GM18909 (cell line): ENCODE measurements around the gene NGDN.
A peak's percentile ranks its signal among the peaks of the same experiment; 100 is the strongest.

ENCODE experiments used
- ATAC-seq: cut with Tn5 transposase; IDR thresholded peaks from one replicate; pipeline ENCODE4 v1.9.1; 2021; ENCODE audit warnings: mild to moderate bottlenecking; ENCODE audit not compliant: unreplicated experiment, poor library complexity

The NGDN gene

DNA sequence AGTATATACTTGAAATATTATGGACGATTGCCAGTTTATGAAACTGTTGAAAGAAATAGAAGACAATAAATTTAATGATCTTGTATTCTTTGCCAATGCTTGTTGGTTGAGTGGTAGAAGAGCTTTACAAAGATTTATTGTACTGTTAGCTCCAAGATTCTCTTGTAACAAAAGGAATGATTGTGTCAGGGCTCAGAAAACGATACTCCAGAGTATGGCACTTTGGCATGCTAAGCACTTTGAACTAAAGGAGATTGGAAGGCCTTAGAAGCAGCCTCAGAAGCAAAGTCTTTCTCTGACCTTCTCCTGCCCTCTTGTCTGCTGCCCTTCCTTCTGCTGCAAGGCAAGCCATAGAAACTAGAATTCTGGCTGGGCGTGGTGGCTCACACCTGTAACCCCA lies 4.2 kb upstream of the NGDN start:
- ATAC-seq: no peak

DNA sequence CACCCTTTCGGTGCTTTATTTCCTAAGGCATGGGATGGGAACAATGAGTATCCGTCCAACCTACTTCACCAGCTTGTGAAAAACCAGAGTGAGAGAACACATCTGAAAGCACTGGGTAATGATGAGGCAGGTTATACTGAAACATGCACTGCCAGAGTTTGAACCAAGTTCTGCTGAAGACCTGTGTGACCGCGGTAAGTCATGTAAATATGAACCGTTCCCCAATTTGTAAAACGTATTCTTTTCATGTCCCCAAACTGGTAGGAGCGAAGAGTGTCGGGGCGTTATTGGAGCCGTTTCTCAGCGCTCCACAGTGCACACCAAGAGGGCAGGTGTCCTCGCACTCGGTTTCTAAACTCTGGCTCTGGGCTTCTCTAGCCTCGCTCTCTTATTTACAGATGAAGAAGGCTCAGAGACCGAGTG lies 788 bp upstream of the NGDN start:
- no peak for ATAC-seq

DNA sequence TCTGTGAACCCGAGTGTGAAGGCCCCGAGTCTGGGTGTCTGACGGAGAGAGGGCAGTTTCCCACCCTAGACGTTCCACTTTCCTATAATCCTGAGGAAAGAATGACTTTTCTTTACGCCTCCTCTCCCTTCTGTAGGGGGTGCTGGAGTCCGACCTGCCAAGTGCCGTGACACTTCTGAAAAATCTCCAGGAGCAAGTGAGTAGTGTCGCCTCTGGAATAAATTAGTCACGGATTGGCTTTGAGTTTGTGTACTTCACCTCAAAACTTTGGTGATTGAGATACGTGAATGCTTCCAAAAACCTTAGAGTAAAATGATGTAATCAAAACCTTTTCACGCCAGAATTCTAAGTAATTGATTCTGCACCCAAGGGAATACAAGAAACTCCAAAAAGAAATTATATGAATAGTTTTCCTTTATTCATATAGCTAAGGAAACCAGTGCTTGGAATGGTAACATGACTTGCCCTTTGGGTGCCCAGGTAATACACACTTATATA lies 452 bp downstream of the NGDN start:
- ATAC-seq: peak; percentile 12

DNA sequence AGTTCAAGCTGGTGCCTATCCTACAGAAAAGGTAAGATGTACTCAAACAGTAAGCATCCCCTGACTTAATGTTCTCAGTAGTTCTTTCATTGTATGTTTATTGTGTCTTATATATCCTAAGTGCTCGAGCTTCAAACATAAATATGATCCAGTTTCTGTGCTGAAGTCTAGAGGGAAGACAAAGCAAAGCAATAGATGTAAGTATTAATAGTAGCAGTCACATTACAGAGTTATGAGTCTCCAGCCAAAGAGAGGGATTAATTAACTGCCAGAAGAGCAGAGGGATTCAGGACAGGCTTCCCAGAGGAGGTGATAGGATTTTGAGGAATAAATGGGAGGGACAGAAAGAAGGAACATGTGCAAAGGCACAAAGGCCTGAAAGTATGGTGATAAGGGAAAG lies 1.4 kb downstream of the NGDN start:
- no peak for ATAC-seq

DNA sequence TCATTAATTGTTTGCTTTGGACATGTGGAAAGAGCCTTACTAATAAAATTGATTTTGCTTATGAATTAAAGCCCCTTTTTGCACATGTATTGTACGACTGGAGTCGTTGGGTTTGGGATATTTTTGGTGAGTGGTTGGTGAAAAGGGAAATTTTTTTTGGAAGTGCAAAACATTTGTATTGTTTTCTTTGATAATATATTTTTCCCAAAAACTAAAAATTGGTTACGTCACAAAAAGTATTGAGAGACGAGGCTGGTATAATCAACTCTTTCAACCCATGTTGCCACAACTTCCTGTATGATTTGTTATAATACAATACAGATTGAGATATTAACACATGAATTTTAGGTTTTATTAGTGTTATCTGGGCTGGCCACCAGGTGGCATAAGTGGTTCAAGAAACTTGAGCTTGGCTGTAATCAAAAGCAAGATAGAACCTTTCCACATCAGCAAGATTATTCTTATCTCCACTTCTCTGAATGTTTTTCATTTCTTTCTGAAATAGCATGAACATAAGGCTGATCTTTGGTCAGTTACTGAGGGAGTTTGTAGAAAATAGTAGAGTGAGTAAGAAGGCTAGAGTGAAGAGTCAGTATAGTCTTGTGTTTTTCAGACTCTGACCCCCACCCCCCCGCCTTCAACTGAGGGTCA lies 8.7 kb downstream of the NGDN start:
- no peak for ATAC-seq

DNA sequence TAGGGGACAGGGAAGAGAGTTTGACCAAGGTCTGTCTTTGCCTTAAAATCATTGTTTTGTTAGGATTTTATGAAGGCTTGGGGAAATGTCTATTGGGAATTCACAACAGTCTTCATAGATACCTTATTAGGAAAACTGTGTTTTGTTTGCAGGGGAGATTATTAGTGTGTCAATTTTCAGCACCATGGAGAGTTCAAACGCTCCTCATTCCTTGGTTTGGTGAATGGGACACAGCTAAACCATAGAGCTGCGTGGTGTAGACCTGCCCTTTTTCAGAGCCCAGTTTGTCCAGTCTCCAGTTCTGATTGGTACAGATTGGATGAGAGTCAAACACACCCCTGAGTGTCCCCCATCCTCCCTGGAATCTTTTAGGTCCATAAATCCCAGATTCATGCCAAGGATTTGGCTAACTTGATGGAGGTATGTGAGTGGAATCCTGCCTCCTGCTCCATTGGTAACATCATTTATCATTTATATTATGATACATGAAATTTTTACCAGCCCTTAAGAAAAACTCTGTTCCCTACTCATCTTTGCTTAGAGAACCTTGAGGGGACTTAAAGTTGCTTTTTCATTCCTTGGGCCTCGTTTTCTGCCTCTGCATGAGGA lies 12.0 kb downstream of the NGDN start:
- ATAC-seq: no peak

DNA sequence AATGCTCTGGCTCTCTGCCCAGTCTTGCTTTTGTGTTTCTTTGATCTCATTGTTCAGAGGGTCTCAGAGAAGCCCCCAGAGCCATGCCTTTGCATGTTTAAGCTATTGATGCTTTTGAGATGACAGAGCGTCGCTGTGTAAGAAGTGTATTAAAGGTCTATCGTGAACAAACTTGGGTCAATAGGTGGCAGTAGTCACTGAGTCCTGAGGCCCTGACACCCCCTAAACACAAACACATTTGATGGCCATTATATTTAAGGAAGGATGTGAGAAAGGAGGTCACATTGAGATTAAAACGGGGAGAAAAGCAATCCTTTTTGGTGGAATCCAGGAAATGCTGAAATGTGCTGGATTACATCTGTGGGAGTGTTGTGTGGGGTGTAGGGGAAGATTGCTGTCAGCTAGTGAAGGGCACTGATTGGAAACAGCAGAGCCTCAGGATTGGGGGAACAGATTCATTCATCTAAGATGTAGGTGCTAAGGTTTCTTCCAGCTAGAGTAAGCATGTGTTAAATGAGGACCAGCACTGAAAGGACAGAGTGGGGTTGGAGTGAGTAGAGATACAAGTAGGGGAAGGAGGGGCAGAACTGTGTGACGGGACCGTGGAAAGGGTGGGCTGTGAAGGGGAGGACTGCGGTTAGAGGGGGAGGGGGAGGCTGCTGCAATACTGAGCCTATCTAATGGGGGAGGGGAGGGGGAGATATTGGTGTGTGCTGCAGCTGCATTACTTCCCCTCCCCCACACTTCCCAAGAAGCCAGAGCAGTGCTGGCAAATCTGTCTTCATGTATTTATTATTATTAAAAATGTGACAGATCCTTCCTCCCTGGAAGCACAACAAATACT lies 12.7 kb downstream of the NGDN start:
- ATAC-seq: no peak

DNA sequence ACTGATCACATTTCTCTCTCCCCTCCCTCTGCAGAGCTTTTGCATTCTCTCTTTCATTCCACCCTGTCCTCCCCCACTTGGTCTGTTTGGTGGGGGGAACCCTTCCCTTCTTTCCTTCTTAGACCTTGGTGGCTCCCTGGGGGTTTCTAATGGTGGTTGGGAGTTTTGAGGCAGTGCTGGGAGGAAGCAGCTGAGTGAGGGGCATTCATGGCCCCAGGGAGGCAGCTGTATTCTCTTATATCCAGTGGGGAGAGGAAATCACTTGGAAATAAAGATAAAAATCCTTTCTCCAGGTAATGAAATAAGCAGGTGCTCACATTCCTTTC lies 13.3 kb downstream of the NGDN start:
- ATAC-seq: no peak

DNA sequence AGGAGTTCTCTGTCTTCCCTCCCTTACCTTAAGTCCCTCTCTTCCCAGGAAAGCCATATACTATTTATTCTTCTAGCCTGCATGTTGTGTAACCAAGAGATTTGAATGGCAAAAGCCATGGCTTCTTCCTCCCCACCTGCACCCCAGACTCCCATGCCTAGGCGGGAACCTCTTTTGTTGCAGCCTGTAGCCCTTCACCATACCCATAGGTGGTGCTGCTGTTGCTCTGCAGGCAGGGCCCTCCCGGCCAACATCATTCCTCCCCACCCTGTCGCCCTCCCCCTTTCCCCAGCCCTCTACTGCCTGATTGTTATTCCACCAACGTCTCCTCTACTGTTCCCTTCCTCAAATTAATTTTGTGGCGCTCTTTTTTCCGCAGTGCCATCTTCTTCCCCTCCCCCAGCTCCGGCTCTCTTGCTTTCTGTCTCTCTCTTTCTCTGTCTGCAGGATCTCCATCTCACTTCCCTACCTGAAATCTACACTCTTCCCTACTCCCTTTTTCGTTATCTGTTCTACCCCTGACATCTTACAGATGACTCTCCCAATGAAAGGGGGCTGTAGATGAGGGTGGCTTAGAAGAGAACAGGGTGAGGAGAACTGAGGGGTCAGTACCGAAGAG lies 13.8 kb downstream of the NGDN start:
- ATAC-seq: no peak

DNA sequence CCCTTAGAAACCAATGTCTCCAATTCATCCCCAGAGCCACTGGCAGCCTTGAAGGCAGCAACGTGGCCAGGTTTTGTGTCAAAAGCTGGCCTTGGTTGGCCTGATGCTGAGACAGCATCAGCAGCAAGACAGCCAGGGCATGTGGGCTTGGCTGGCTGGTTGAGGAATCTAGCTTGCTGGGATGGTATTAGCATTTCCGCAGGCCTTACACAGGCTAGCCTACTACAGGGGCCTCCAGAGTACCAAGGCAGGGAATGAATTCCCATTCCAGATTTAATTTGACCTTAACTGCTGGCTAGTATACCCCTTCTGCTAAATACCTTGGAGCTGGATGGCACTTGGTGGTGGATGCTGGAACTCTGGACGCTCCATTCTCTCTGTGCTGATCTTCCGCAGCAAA lies 15.8 kb downstream of the NGDN start:
- no peak for ATAC-seq

DNA sequence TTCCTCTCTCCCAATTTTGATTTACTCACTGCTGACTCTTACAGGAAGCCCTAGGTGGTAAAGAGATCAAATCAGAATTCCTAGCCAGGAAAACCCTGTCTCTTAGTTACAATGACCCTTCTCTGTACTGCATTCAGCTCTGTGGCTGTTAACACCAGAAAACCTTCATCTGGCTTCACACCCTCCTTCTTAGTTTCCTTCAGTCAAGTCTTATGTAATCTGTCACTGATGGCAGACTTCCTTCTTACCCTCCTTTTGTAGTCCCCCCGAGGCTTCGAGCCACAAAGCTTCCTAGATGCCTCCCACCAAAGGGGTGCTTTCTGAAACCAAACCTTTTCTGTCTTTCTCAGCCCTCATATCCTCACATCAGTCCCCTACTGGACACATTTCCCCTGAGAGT lies 16.5 kb downstream of the NGDN start:
- ATAC-seq: no peak

DNA sequence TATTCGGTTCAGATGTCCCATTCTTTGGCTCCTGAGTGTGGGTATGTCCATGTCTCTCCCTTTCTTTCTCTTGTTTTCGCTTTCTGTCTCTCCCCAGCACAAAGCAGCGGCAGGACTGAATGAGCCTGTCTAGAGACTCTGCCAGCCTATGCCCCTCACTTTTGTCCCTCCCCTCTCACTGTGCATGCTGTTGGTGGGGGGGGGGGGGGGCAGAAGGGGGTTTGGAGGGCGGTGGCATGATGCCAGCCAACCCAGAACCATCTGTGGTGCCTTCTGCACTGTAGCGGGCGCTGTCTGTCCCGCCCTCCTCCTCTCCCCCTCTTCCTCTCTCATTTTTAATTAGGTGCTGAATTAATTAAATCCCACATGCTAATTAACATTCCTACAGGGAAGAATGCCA lies 17.7 kb downstream of the NGDN start:
- no peak for ATAC-seq

DNA sequence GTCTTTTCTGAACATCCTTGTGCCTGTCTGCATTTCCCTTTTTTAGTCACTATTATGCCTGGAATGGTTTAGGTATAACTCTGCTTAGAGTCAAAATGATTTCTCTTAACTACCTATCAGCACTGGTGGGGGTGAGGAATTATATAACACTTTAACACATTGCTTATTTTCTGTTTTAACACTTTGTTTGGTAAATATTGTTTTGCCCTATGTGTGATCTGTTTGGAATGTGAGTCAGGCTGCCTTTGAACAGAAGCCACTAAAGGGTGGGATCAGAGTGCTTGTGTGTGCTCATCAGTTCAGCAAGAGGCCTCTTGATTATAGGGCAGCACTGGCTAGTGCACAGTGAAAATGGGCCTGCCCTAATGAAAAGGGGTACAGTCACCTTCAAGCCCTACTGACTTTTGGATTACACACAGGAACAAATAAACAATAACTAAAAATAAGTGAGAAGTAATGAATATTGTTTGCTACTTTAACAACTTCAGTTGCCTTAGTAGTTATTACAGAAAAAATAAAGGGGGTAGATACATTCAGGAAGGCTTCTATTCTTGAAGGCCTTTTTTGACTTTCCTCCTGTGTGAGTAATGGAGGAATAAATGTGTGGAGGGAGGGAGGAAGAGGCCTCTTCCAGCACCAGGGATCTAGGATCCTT lies 23.2 kb downstream of the NGDN start:
- no peak for ATAC-seq

DNA sequence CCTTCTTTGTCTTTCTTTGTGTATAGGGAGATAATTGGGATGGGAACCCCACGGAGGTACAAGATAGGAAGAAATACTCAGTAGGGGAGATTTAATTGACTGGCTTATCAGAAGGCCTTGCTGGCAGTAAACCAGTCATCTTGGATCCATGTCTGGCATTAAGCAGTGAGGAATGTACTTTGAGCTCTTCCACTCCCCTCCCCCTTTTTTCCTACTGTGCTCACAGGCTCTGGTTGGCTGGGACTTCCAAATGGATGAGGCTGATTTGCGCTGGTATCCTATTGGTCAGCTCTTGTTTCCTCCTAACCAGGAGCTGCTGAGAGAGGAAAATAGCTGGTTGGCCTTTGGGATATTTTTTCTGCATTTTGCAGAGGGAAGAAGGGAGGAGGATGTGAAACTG lies 24.7 kb downstream of the NGDN start:
- ATAC-seq: no peak

DNA sequence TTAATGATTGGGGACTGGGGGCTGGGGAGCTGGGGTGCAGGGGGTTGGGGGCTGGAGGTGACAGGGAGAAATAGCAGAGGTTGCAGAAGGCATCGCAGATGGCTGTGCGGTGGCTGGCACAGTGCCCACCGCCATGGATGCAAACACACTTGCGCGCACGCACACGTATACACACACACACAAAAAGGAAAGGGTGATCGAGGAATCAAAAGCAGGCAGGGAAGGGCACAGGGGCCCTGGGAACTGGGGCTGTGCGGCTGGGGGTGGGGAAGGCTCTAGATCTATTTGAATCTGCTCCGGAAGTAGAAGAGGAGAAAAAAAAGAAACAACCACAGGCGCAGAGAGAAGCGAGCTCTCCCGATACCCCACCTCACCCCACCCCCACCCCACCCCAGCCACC lies 42.7 kb downstream of the NGDN start:
- ATAC-seq: no peak

DNA sequence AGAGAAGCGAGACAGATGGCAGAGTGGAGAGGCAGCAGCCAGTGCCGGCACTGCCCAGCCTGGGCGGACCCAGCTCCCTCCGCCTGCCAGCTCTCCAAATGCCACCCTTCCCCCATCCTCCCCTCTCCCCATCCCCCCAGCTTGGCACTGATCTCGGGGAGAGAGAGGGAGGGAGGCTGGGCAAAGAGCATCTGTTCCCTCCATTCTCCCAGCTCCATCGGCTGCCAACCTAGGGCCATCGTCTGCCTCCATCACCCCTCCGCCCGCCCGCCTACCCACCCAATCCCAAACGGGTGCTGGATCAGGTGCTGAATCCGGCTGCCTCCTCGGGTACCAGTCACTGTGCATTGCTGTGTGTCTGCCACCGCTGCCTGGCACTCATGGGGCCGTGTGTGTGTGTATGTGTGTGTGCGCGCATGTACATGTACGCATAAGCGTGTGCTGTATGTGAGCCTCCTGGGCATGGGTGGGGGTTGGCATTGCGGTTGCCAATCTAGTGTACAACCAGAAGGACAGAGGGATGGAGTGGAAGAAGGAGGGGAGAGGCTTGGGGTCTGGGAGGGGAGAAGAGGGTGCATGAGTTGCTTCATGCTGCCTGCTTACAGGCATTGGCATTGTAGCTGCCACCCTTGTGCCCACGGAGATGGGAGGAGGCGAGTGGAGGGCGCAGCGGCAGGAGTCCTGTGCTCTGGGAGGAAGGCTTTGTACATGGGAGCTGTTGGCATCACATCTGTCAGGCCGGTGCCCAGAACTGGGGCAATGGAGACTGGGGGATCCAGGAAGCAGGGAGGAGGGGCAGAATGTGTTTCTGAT lies 43.7 kb downstream of the NGDN start:
- no peak for ATAC-seq

DNA sequence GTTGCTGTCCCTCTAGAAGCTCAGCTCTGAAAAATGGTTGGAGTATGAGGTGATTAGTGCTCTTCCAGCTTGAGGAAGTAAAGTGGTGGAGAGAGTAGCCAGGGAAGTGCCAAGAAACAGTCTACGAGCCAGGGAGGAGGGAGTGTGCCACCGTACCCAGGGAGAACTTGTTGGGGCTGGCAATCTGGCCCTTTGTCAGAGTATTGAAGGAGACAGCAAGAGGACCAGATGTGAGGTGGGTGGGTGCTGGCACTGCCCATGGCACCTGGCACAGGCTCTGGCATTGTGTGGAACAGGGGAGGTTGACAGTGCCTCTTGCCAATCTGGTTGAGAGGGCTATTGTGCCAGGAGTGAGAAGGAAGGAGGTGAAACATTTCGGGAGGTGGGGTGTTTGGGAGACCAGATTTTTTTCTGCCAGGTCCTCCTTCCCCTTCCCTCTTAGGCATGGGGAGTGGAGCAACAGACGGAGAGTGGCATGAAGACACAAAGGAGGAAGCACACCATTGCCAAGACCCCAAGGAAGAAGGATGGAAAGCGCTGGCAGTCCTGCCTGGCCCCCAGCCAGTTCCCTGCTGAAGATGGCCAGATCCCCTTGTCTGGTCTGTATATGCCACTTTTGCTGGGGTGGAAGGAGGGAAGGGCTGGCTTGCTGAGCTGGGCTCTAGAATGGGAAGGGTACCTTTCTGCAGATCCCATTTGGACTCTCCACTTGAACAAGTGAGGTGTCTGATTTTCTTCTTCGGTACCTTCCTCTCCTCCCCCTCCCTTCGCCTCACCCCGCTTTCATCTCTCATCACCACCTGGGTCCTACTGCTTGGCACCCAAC lies 44.5 kb downstream of the NGDN start:
- no peak for ATAC-seq

DNA sequence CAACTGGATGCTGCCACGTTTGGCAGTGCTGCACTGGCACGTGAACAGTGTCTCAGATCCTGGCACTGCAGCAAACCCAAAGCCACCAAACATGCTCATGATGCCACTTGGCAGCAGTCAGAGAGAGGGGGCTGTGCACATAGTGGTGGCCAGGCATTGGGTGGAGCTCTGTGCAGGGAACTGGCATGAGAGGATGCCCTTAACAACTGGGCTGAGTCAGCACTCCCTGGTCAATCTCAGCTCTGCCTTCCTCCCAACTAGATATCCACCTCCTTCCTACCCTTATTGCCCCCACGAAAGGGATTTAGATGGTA lies 45.1 kb downstream of the NGDN start:
- no peak for ATAC-seq

DNA sequence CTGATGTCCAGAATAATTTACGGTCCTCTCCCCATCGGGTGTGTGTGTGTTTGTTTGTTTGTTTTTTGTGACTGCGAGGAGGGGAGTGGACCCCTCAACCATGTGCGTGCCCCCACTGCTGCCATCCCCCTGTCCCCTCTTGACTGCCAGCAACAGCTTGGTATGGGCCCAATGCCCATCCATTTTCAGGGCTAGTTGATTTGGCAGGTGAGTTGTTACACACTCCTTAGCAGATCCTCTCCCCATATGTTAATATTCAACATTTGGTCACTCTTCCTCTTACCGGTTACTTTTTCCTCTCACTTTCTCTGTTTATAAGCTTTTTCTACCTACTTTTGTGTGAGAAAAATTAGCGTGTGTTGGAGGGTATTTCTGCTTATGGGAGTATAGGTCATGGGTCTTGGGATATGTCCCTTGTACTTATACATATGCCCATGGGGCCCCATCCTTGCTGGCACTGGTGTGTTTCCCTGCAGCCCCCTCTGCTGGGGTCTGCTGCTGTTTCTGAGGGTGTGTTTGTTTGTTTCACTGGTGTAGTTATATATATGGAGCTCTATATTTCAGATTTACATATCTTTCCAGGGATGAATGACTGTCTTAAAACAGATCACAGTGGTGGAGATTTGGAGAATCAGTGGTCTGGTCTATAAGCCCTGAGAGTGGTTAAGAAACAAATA lies 48.3 kb downstream of the NGDN start:
- no peak for ATAC-seq
